Measurements from ENCODE around the gene TGM2. TPM values are rescaled to one million over a fixed set of nuclear protein-coding genes. Genes with fewer than 3 reads are reported as not detected.

TGM2 gene
- total RNA-seq, 1 donor from 2014 or later = 0.05 TPM

GRCh38 chr20:38166703-38167233, 1.7 kb upstream of the TGM2 start:
- Mint-ChIP-seq H3K4me3 (no peak overlapping the region), H3K36me3 (ENCODE audit: low read depth) (no peaks in the 10 kb centered on the region), H3K27ac (no peak overlapping the region), H3K9me3 (no peaks in the 10 kb centered on the region), H3K4me1 (peaks cover 23% of the 10 kb centered on the region), H3K27me3 (peaks cover 16% of the 10 kb centered on the region)
- no peak for DNase-seq
- intact Hi-C loops (cut with micrococcal nuclease) = loop anchor here (5.0 kb wide), 1 partner anchor 94 kb away; no protein-coding TSS in a partner anchor

- intact Hi-C loops (cut with micrococcal nuclease) = loop anchor here (1.0 to 5.0 kb wide), 3 partner anchors 53 to 109 kb away; no protein-coding TSS in a partner anchor
- Mint-ChIP-seq H3K36me3 (ENCODE audit: low read depth) (no peaks in the 10 kb centered on the region), H3K27me3 (peaks cover 15% of the 10 kb centered on the region), H3K9me3 (no peaks in the 10 kb centered on the region), H3K27ac (no peak overlapping the region), H3K4me1 (peaks cover 23% of the 10 kb centered on the region), H3K4me3 (no peak overlapping the region)
- DNase-seq = no peak
Measured at GRCh38 chr20:38165966-38166702, 1.1 kb upstream of the TGM2 start.

- Mint-ChIP-seq H3K27me3 (peaks cover 11% of the 10 kb centered on the region), H3K4me1 (peaks cover 17% of the 10 kb centered on the region), H3K4me3 (no peak overlapping the region), H3K27ac (no peak overlapping the region), H3K36me3 (ENCODE audit: low read depth) (no peaks in the 10 kb centered on the region), H3K9me3 (no peaks in the 10 kb centered on the region)
- intact Hi-C loops (cut with micrococcal nuclease) = loop anchor here (1.0 to 5.0 kb wide), 3 partner anchors 52 to 107 kb away; no protein-coding TSS in a partner anchor
- no peak for DNase-seq
Measured at GRCh38 chr20:38164624-38165088, 414 bp downstream of the TGM2 start.

- peaks cover 11% of the 10 kb centered on the region for H3K27me3 Mint-ChIP-seq
- DNase-seq = no peak
- intact Hi-C loops (cut with micrococcal nuclease) = loop anchor here (2.0 kb wide), 1 partner anchor 51 kb away; no protein-coding TSS in a partner anchor
Measured at GRCh38 chr20:38164069-38164468, 1.0 kb downstream of the TGM2 start.

GRCh38 chr20:38162878-38163875, 1.9 kb downstream of the TGM2 start:
- H3K4me3 Mint-ChIP-seq = no peak overlapping the region
- intact Hi-C loops (cut with micrococcal nuclease) = no loop called here
- no peaks in the 10 kb centered on the region for H3K36me3 Mint-ChIP-seq (ENCODE audit: low read depth)
- H3K27me3 Mint-ChIP-seq = peaks cover 11% of the 10 kb centered on the region
- H3K27ac Mint-ChIP-seq = no peak overlapping the region
- no peak for DNase-seq
- H3K4me1 Mint-ChIP-seq = peaks cover 6% of the 10 kb centered on the region
- no peaks in the 10 kb centered on the region for H3K9me3 Mint-ChIP-seq

More at GRCh38 chr20:38164069-38164468, 1.0 kb downstream of the TGM2 start:
- H3K36me3 Mint-ChIP-seq (ENCODE audit: low read depth) = no peaks in the 10 kb centered on the region
- no peaks in the 10 kb centered on the region for H3K9me3 Mint-ChIP-seq
- no peak overlapping the region for H3K4me3 Mint-ChIP-seq
- H3K27ac Mint-ChIP-seq = no peak overlapping the region
- H3K4me1 Mint-ChIP-seq = peaks cover 15% of the 10 kb centered on the region

GRCh38 chr20:38162149-38162548, 2.9 kb downstream of the TGM2 start:
- intact Hi-C loops (cut with micrococcal nuclease) = no loop called here
- Mint-ChIP-seq H3K27ac (no peak overlapping the region), H3K4me1 (peaks cover 4% of the 10 kb centered on the region), H3K27me3 (peaks cover 11% of the 10 kb centered on the region), H3K36me3 (ENCODE audit: low read depth) (no peaks in the 10 kb centered on the region), H3K9me3 (no peaks in the 10 kb centered on the region), H3K4me3 (no peak overlapping the region)
- DNase-seq = no peak

- H3K4me3 Mint-ChIP-seq = no peak overlapping the region
- H3K9me3 Mint-ChIP-seq = no peaks in the 10 kb centered on the region
- H3K4me1 Mint-ChIP-seq = peaks cover 4% of the 10 kb centered on the region
- no peaks in the 10 kb centered on the region for H3K36me3 Mint-ChIP-seq (ENCODE audit: low read depth)
- DNase-seq = no peak
- H3K27ac Mint-ChIP-seq = no peak overlapping the region
- peaks cover 11% of the 10 kb centered on the region for H3K27me3 Mint-ChIP-seq
- intact Hi-C loops (cut with micrococcal nuclease) = no loop called here
Measured at GRCh38 chr20:38161412-38161774, 3.7 kb downstream of the TGM2 start.

- no peak for DNase-seq
- Mint-ChIP-seq H3K9me3 (no peaks in the 10 kb centered on the region), H3K27me3 (peaks cover 4% of the 10 kb centered on the region), H3K36me3 (ENCODE audit: low read depth) (no peaks in the 10 kb centered on the region), H3K4me3 (no peak overlapping the region), H3K4me1 (no peaks in the 10 kb centered on the region), H3K27ac (no peak overlapping the region)
- intact Hi-C loops (cut with micrococcal nuclease) = no loop called here
Measured at GRCh38 chr20:38159957-38160756, 4.9 kb downstream of the TGM2 start.

GRCh38 chr20:38159566-38159956, 5.5 kb downstream of the TGM2 start:
- no peaks in the 10 kb centered on the region for H3K4me1 Mint-ChIP-seq
- DNase-seq = no peak
- H3K4me3 Mint-ChIP-seq = no peak overlapping the region
- intact Hi-C loops (cut with micrococcal nuclease) = no loop called here
- no peak overlapping the region for H3K27ac Mint-ChIP-seq
- H3K9me3 Mint-ChIP-seq = no peaks in the 10 kb centered on the region
- no peaks in the 10 kb centered on the region for H3K36me3 Mint-ChIP-seq (ENCODE audit: low read depth)
- peaks cover 4% of the 10 kb centered on the region for H3K27me3 Mint-ChIP-seq

GRCh38 chr20:38158701-38159351, 6.2 kb downstream of the TGM2 start:
- intact Hi-C loops (cut with micrococcal nuclease) = no loop called here
- Mint-ChIP-seq H3K27me3 (peaks cover 4% of the 10 kb centered on the region), H3K4me3 (no peak overlapping the region), H3K36me3 (ENCODE audit: low read depth) (no peaks in the 10 kb centered on the region), H3K27ac (no peak overlapping the region), H3K9me3 (no peaks in the 10 kb centered on the region), H3K4me1 (no peaks in the 10 kb centered on the region)
- DNase-seq = no peak

GRCh38 chr20:38157635-38158495, 7.2 kb downstream of the TGM2 start:
- no peak for DNase-seq
- H3K9me3 Mint-ChIP-seq = no peaks in the 10 kb centered on the region
- H3K27me3 Mint-ChIP-seq = no peaks in the 10 kb centered on the region
- H3K4me1 Mint-ChIP-seq = peaks cover 2% of the 10 kb centered on the region
- no peak overlapping the region for H3K4me3 Mint-ChIP-seq
- intact Hi-C loops (cut with micrococcal nuclease) = no loop called here
- H3K36me3 Mint-ChIP-seq (ENCODE audit: low read depth) = no peaks in the 10 kb centered on the region
- H3K27ac Mint-ChIP-seq = no peak overlapping the region
